Left renal pelvis (tissue), 4 donors: ENCODE data around the gene SLC36A1. TPM values are rescaled to one million over a fixed set of nuclear protein-coding genes. Genes with fewer than 3 reads are reported as not detected.
"Not testable (repeated sequence)": the region's sequence is repeated elsewhere in the genome, so short reads cannot be mapped to it uniquely, and the experiment has no call there.

Experiments used
- DNase-seq, 4 donors: peaks; one replicate each; pipeline ENCODE4 v3.0.0-alpha.2; 2013; ENCODE audit warnings: low read depth in 4 of 4, low spot score in 3 of 4
- polyA plus RNA-seq, 4 donors: library from polyadenylated mRNA; unstranded; fragments of 120-200 nt; gene quantifications; one replicate each; pipeline ENCODE4 v1.2.1, GENCODE V29; 2013; ENCODE audit not compliant: insufficient read length in 4 of 4

SLC36A1 gene
- polyA plus RNA-seq, 4 donors: 7.5 to 8.7 (median 7.6) TPM

DNA sequence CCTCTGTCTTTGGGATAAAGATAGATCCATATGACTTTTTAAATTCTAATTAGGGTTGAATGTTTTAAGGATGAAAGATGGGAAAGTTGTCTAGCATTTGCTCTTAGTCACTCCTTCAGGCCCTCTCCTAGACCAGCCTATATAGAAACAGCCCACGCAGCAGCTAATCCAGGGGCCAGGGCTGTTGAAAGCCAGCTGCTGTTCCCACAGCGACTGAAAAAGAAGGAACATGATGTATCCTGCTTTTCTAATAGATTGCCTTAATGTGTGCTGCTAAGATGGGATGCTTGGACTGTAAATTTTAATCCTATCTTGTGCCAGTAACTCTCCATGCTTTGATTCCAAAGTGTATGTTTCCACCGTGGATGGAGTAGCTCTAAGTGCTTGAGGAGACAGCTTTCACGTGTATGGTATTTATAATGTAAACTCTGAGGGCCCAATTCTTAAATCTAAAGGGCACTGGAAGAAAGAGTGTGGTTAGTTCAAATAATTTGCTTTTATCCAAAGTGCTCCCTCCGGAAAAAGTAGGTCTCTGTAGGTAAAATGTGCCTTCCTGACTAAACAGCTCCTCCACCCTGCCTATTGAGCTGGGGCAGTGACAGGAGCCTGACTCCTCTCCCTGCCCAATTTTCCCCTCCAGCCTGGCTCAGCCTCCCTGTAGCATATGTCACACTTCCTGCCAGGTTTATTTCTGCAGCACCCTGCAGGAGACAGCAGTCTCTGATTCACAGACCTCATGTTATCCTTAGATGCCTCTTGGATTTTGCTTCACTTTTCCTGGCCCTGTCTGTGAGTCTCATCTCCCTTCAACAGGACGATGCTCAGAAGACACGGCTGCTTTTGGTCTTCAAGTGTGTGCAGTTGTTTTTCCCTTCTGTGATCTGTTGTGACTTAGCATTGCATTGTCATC lies 33.2 kb downstream of the SLC36A1 start:
- no peak for DNase-seq

- DNase-seq: no peak
Measured at GRCh38 chr5:151483176-151483575, 35.8 kb downstream of the SLC36A1 start.

- DNase-seq: no peak
Measured at GRCh38 chr5:151483647-151484046, 36.2 kb downstream of the SLC36A1 start.

- no peak for DNase-seq
Measured at GRCh38 chr5:151487544-151487943, 40.1 kb downstream of the SLC36A1 start.

GRCh38 chr5:151490627-151491026 lies 43.2 kb downstream of the SLC36A1 start:
- no peak for DNase-seq

GRCh38 chr5:151491062-151491461 lies 43.7 kb downstream of the SLC36A1 start:
- no peak for DNase-seq

- DNase-seq: no peak
Measured at GRCh38 chr5:151492729-151493128, 45.3 kb downstream of the SLC36A1 start.

DNA sequence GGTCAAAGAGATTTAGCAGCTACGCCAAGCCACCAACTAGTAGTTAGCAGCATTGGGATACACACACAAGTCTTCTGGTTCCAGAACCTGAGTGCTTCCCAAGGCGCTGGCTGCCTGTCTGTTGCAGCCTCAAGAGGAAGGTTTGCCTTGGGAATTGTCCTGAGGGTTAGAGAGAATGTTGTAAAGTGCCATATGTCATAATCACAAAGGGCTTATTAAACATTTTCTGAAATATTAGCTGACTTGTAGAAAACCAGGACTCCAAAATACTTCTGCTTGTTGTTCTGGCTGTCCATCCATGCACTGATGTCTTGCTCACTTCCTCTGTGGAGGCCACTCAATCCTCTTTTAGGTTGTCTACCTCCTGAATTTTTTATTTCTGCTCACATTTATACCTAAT lies 46.3 kb downstream of the SLC36A1 start:
- no peak for DNase-seq

GRCh38 chr5:151495320-151495719 lies 47.9 kb downstream of the SLC36A1 start:
- no peak for DNase-seq

- DNase-seq: no peak
Measured at GRCh38 chr5:151496041-151496484, 48.7 kb downstream of the SLC36A1 start.

GRCh38 chr5:151497391-151498002 lies 50.1 kb downstream of the SLC36A1 start:
- no peak for DNase-seq

- no peak for DNase-seq
Measured at GRCh38 chr5:151498395-151499155, 51.2 kb downstream of the SLC36A1 start.

- DNase-seq: no peak
Measured at GRCh38 chr5:151499501-151500035, 52.2 kb downstream of the SLC36A1 start.

DNA sequence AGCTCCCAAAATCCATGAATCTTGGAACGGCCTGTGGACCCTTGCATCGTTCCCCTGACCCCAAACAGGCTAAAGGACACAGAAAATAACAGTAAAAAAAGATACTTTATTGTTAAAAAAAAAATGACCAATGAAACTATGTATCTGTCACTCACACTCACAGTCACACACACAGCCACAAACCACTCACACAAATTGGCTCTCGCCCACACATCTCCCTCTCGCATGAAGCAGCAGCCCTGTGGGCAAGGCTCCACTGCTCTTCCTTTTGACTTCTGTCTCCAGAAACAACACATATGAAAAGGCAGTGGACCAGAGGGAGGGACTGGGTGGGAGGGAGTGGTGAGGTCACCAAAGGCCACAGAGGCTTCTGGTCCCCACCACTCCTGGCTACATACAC lies 56.6 kb downstream of the SLC36A1 start:
- no peak for DNase-seq

DNA sequence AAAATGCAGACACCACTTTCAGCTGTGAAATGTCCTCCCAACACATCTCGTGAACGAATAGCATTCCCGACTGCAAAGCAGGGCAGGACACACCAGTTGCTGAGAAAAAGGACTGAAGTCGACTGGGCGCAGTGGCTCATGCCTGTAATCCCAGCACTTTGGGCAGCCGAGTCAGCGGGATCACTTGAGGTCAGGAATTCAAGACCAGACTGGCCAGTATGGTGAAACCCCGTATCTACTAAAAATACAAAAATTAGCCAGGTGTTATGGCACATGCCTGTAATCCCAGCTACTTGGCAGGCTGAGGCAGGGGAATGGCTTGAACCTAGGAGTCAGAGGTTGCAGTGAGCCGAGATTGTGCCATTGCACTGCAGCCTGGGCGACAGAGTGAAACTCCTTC lies 60.9 kb downstream of the SLC36A1 start:
- DNase-seq: not testable (repeated sequence)

GRCh38 chr5:151509231-151509630 lies 61.8 kb downstream of the SLC36A1 start:
- DNase-seq: no peak

DNA sequence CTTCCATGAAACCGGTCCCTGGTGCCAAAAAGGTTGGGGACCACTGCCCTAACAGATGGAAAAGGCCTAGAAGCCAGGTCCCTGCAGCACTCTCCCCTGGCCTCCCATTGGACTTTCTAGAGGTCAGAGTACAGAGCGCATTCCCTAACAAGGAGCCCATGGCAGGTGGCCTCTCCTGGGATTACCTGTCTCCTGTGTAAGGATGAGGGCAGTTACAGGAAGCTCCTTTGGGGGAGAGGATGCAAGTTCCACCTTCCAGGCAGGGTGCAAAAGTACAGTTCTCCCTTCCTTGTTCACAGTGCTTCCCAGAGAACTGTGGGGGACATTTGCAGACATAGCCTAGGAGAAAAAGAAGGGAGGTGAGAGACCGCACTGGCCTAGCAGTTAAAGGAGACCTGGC lies 62.4 kb downstream of the SLC36A1 start:
- no peak for DNase-seq

DNA sequence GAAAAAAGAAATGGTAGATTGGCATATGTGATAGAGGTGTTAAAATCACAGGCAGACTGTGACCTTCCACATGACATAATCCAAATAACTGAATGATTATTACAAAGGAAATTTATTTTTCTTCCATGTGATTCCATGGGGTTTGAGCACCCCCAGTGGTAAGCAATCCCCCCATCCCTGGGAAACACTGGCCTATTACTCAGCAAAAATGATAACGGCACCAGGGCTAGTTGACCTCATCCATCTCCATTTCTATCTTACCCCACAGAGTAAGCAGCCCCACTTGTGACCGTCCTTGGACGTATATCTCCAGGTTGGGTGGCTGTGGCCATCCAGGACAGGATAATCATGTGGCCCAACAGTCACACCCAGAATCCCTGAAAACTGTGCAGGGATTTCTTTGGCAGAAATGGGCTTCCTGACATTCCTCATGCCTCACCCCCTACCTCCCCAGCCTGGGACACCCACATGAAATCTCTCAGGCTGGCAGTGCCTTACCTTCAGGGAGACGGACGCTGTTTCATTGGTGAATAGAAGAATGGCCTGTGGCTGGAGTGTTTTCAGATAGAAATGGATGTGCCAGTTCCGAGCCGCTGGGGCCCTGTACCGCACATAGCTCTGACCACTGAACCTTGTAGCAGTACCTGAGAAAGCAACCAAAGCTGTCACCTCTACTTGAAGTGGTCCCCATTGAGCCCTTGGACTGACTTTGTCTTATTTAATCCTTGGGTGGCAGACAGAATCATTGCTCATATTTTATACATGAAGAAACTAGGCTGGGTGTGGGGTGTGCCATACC lies 69.9 kb downstream of the SLC36A1 start:
- no peak for DNase-seq

DNA sequence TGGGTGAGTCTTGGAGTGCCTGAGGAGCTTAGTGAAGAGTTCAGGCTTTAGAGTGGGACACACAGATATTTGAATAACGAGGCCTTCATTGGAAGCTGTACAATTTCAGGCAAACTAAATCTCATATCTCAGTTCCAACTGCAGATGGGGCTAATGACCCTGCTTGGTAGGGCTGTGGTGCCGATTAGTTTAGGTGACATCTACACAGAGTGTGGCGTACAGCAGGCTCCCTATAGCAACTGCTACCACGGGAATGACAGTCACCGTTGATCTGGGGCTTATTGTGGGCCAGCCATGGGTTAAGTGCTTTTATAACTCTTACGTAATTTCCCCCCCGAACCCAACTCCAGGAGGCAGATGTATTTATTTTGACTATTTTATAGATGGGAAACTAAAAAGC lies 72.9 kb downstream of the SLC36A1 start:
- no peak for DNase-seq

GRCh38 chr5:151522226-151522625 lies 74.8 kb downstream of the SLC36A1 start:
- no peak for DNase-seq
